ENCODE results near the gene CPNE1. TPM values are rescaled to one million over a fixed set of nuclear protein-coding genes. Genes with fewer than 3 reads are reported as not detected.

Gene CPNE1
- total and polyA plus RNA-seq, 10 of the 15 experiments (the other 5 are each of a cell fraction or from before 2014, with no cell fraction given) = 84.9 to 209 (median 146) TPM

DNA sequence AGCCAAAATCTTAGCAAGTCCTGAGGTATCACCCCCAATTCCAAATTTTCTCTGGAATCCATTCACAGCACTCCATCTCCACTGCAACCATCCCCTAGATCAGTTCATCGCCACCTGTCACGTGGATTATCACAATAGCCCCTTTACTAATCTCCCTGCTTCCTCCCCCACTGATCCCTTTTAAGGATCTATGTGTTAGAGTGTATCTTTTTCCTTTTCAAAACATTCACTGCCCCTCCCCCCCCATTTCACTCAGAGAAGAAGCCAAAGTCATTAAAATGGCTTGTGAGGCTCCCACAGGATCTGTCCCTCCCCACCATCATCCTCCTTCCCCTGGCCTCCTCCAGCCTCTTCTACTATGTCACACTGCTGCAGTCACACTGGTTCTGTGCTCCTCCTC, 67.5 kb downstream of the CPNE1 start:
- no peaks in the 10 kb centered on the region for H3K79me2 ChIP-seq (ENCODE audit: control insufficient read depth, insufficient read depth, low read length)
- intact Hi-C loops (cut with micrococcal nuclease; ENCODE audit: unreplicated experiment) = no loop called here
- peaks cover 9 to 11% of the 10 kb centered on the region in 2 experiments; a peak in 3 of 4 replicates for H3K27me3 ChIP-seq (replicated peaks in 1 of 2; ENCODE audit: control insufficient read depth in 2 of 2, insufficient read depth in 2 of 2, low read length in 1 of 2)
- H3K36me3 ChIP-seq (ENCODE audit: control insufficient read depth in 2 of 2, insufficient read depth in 2 of 2, low read length in 1 of 2) = no peaks in the 10 kb centered on the region
- no peak overlapping the region for H3K9ac ChIP-seq (ENCODE audit: control insufficient read depth, insufficient read depth, low read length)
- ChIA-PET SMC1A (ENCODE audit: uncharacterized antibody, unreplicated experiment) (no interaction called here), RAD21 (ENCODE audit: unreplicated experiment) (no interaction called here), CTCF (interaction anchor here (0.8 kb wide), 1 partner anchor 154 kb away, joined by 3 read pairs; no protein-coding TSS in a partner anchor), POLR2A (interaction anchor here (0.6 kb wide), 2 partner anchors 23 to 145 kb away, joined by 3 read pairs; partner anchors contain the start of gene RBM39)
- no peak overlapping the region for H3K4me3 ChIP-seq
- no peaks in the 10 kb centered on the region for H4K20me1 ChIP-seq (ENCODE audit: control insufficient read depth, insufficient read depth)
- TF ChIP-seq SREBF2 (IDR thresholded peaks at IDR 0.05; ENCODE audit: low read length) (no peak), ASH2L (IDR thresholded peaks at IDR 0.05; ENCODE audit: borderline replicate concordance, low read depth) (no peak)
- TF ChIP-seq, protein P1, sequence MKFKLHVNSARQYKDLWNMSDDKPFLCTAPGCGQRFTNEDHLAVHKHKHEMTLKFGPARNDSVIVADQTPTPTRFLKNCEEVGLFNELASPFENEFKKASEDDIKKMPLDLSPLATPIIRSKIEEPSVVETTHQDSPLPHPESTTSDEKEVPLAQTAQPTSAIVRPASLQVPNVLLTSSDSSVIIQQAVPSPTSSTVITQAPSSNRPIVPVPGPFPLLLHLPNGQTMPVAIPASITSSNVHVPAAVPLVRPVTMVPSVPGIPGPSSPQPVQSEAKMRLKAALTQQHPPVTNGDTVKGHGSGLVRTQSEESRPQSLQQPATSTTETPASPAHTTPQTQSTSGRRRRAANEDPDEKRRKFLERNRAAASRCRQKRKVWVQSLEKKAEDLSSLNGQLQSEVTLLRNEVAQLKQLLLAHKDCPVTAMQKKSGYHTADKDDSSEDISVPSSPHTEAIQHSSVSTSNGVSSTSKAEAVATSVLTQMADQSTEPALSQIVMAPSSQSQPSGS (IDR thresholded peaks at IDR 0.05; ENCODE audit: low read length) = no peak
- in situ Hi-C loops (cut with MboI) = no loop called here
- H3K9me3 ChIP-seq (replicated peaks; ENCODE audit: control insufficient read depth, insufficient read depth, low read length) = no peaks in the 10 kb centered on the region
- 36% methylated on average over 2 of the region's 2 CpGs for WGBS (ENCODE audit: insufficient coverage, insufficient replicate concordance, low lambda C conversion rate, missing lambda C conversion rate)
- no peak overlapping the region for H3K27ac ChIP-seq (ENCODE audit: control insufficient read depth, insufficient read depth)
- no peak for FAIRE-seq
- ATAC-seq = no peak
- no peak overlapping the region for H3K4me2 ChIP-seq (ENCODE audit: control insufficient read depth, insufficient read depth)
- DNase-seq (ENCODE audit: low read depth, low spot score) = no peak
- peaks cover 7% of the 10 kb centered on the region for H3K4me1 ChIP-seq (ENCODE audit: control insufficient read depth, insufficient read depth, low read length)
- no TSS peak for BruUV-seq (replicated peaks)
- H2AFZ ChIP-seq (ENCODE audit: control insufficient read depth, low read depth, low read length) = no peak overlapping the region

DNA sequence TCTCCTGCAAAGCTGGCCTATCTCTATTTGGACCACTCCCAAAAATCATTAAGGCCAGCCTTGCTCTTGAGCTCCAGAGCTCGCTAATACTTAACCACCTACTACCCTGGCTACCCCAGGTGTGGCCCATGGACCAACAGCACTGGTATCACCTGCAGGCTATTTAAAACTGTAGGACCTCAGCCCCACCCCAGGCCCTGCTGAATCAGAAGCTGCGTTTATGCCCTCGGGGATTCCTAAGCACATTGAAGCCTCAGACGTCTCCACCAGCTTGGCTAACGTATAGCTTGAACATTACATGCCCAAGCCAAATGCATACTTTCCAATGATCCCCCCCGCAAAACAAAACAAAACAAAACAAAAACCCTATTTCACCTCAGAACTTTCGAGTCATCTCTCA, 68.8 kb downstream of the CPNE1 start:
- H3K27ac ChIP-seq (ENCODE audit: control insufficient read depth, insufficient read depth) = no peak overlapping the region
- H3K27me3 ChIP-seq (replicated peaks in 1 of 2; ENCODE audit: control insufficient read depth in 2 of 2, insufficient read depth in 2 of 2, low read length in 1 of 2) = peaks cover 4 to 7% of the 10 kb centered on the region in 2 experiments; a peak in 3 of 4 replicates
- DNase-seq (ENCODE audit: low read depth, low spot score) (no peak), ATAC-seq (no peak), FAIRE-seq (no peak)
- ChIA-PET CTCF (interaction anchor here (0.9 kb wide), 1 partner anchor 347 kb away, joined by 3 read pairs; no protein-coding TSS in a partner anchor), POLR2A (no interaction called here), RAD21 (ENCODE audit: unreplicated experiment) (no interaction called here), SMC1A (ENCODE audit: uncharacterized antibody, unreplicated experiment) (no interaction called here)
- intact Hi-C loops (cut with micrococcal nuclease; ENCODE audit: unreplicated experiment) = no loop called here
- no peak overlapping the region for H2AFZ ChIP-seq (ENCODE audit: control insufficient read depth, low read depth, low read length)
- no peak overlapping the region for H3K4me3 ChIP-seq
- peaks cover 2% of the 10 kb centered on the region for H3K4me1 ChIP-seq (ENCODE audit: control insufficient read depth, insufficient read depth, low read length)
- no peak overlapping the region for H3K9ac ChIP-seq (ENCODE audit: control insufficient read depth, insufficient read depth, low read length)
- H3K79me2 ChIP-seq (ENCODE audit: control insufficient read depth, insufficient read depth, low read length) = no peaks in the 10 kb centered on the region
- TF ChIP-seq POLR2A (IDR thresholded peaks at IDR 0.05; ENCODE audit: low read depth, low read length) = no peak
- no peaks in the 10 kb centered on the region for H3K9me3 ChIP-seq (replicated peaks; ENCODE audit: control insufficient read depth, insufficient read depth, low read length)
- H3K36me3 ChIP-seq (ENCODE audit: control insufficient read depth in 2 of 2, insufficient read depth in 2 of 2, low read length in 1 of 2) = no peaks in the 10 kb centered on the region
- 41% methylated on average over 7 of the region's 7 CpGs for WGBS (ENCODE audit: insufficient coverage, insufficient replicate concordance, low lambda C conversion rate, missing lambda C conversion rate)
- no peak overlapping the region for H3K4me2 ChIP-seq (ENCODE audit: control insufficient read depth, insufficient read depth)
- in situ Hi-C loops (cut with MboI) = no loop called here
- BruUV-seq (replicated peaks) = no TSS peak
- no peaks in the 10 kb centered on the region for H4K20me1 ChIP-seq (ENCODE audit: control insufficient read depth, insufficient read depth)

Measured in GM12878 (cell line).